ENCODE measurements around the gene BRF1. TPM values are rescaled to one million over a fixed set of nuclear protein-coding genes. Genes with fewer than 3 reads are reported as not detected.

The BRF1 gene
- total RNA-seq, 2 donors from 2014 or later: 16.2 to 17.2 TPM

DNA sequence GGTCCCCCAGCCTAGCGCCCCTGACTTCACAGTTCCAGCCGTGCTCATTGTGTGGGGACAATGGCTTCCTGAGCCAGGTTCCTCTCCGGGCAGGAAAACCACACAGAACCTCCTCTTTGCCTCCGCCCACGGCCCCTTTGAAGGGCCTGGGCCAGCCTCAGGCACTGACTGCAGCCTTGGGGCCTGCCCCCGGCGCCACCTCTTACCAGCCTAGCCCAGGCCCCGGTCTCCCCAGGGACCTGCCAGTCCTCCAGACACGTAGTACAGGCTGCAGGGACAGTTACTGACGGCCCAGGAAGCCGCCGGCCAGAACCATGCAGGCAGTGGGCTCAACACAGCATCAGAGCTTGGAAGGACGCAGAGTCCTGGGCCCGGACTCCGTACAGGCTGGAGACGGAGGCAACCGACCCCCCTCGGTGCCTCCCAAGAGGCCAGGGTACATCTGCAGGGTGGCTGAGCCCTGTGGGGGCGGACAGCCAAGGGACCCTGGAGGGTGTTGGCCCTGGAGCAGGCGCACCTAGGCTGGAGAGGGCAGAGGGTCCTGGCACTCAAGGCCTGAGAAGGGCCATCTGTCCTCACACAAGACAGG lies 98.8 kb downstream of the BRF1 start:
- Histone ChIP-seq H3K4me1 (peaks cover 0 to 91% of the 10 kb centered on the region in 2 donors), H3K9me3 (no peaks in the 10 kb centered on the region), H3K36me3 (no peaks in the 10 kb centered on the region), H3K4me3 (no peak overlapping the region), H3K27me3 (no peaks in the 10 kb centered on the region), H3K27ac (peak overlapping the region; percentile 9 to 22)
- no peak for DNase-seq (ENCODE audit: low spot score)
- TF ChIP-seq, protein P1, sequence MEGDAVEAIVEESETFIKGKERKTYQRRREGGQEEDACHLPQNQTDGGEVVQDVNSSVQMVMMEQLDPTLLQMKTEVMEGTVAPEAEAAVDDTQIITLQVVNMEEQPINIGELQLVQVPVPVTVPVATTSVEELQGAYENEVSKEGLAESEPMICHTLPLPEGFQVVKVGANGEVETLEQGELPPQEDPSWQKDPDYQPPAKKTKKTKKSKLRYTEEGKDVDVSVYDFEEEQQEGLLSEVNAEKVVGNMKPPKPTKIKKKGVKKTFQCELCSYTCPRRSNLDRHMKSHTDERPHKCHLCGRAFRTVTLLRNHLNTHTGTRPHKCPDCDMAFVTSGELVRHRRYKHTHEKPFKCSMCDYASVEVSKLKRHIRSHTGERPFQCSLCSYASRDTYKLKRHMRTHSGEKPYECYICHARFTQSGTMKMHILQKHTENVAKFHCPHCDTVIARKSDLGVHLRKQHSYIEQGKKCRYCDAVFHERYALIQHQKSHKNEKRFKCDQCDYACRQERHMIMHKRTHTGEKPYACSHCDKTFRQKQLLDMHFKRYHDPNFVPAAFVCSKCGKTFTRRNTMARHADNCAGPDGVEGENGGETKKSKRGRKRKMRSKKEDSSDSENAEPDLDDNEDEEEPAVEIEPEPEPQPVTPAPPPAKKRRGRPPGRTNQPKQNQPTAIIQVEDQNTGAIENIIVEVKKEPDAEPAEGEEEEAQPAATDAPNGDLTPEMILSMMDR (IDR thresholded peaks at IDR 0.05): no peak

DNA sequence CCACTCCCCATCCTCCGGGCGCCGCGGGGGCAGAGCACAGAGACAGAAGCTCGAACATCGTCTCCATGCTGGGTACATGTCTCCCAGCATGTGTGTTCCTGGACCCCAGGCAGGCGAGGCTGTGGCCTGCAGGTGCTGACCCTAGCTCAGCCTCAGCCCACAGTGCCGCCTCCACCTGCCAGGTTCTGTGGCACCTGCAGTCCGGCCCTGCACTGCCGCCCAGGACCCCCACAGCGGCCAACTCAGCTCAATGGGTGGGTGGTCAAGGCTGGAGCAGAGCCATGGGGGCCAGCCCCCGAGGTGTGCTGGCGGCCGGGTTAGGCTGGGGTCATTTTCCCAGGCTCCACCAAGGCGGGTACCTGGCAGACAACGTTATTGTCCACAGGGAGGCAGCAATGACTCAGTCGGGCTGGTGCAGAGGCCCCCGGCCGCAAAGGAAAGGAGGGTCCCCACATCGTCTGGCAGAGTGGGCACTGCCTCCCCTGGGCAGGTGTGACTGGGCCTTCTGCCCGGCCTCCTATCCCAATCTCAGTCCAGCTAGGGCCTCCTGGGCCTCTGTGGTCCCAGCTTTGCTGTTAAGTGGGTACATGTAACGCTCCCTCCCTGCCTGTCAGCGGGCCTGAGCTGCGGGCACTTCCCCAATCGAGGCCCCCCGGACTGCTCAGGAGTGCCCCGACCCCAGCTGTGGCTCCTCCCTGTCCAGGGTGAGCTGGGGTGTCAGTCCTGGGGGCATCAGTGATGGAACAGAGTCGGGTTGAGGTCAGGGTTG lies 99.5 kb downstream of the BRF1 start:
- Histone ChIP-seq H3K27me3 (peaks cover 3 to 5% of the 10 kb centered on the region in 2 donors), H3K9me3 (no peaks in the 10 kb centered on the region), H3K4me1 (peaks cover 0 to 92% of the 10 kb centered on the region in 2 donors), H3K36me3 (no peaks in the 10 kb centered on the region), H3K27ac (peak overlapping the region; percentile 9 to 22), H3K4me3 (no peak overlapping the region)
- no peak for DNase-seq (ENCODE audit: low spot score)
- TF ChIP-seq, protein P1 (IDR thresholded peaks at IDR 0.05): peak in 1 of 2 donors; percentile 24

DNA sequence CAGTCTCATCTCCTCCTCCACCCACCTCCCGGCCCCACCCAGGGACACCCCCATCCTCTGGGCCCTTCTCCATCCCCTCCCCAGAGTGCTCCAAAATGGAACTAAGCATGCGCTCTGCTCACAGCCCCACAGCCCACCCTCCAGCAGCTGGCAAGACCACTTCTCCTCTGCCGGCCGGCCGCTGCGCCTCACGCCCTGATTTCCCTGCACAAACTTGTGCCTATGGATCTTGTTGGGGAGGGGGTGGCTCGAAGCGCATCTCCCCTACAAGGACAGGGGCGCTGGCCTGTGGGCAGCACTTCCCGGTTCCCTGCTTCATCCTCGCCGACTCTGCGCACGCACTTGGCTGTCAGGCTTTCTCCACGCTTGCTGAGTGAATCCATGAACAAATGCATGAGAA lies 100.2 kb downstream of the BRF1 start:
- Histone ChIP-seq H3K9me3 (no peaks in the 10 kb centered on the region), H3K4me1 (peaks cover 0 to 92% of the 10 kb centered on the region in 2 donors), H3K4me3 (no peak overlapping the region), H3K27me3 (peaks cover 4 to 11% of the 10 kb centered on the region in 2 donors), H3K27ac (no peak overlapping the region), H3K36me3 (no peaks in the 10 kb centered on the region)
- TF ChIP-seq, protein P1 (IDR thresholded peaks at IDR 0.05): no peak
- no peak for DNase-seq (ENCODE audit: low spot score)

DNA sequence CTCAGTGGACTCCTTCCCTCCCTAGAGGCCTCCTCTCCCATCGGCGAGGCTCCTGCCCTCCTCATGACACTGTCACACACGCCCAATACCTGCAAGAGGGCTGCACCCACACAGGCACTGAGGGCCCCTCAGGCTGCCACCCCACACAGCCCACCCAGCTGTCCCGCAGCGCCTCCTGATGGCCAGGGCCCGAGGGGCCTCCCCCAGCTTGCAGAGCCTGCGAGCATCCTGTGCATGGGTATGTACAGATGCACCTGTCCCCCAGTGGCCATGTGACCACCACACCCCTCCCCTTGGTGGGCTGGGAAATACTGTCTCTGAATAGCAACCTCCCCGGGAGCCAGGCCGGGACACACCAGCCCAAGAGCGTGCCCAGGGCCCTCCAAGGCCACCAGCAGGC lies 100.7 kb downstream of the BRF1 start:
- Histone ChIP-seq H3K27ac (no peak overlapping the region), H3K4me1 (peaks cover 0 to 92% of the 10 kb centered on the region in 2 donors), H3K9me3 (no peaks in the 10 kb centered on the region), H3K36me3 (no peaks in the 10 kb centered on the region), H3K4me3 (no peak overlapping the region), H3K27me3 (peaks cover 4 to 16% of the 10 kb centered on the region in 2 donors)
- TF ChIP-seq, protein P1 (IDR thresholded peaks at IDR 0.05): no peak
- no peak for DNase-seq (ENCODE audit: low spot score)

DNA sequence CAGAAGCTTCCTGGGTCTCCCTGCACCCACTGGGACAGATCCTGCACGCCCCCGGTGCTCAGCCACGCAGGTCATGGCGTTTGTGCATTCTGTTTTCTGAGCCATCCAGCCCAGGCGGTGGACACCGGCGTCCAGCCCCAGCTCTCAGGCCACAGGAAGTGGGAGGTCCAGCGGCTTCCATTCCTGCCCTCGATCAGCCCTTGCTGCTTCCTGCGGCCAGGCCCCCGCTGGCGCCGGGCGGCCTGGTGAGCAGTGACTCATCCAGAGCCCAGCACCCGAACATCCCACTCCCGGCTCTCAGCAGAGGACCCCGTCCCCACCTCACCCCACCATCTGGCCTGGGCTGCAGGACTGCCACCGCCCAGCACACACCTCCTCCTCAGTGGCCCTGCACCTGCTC lies 101.7 kb downstream of the BRF1 start:
- no peaks in the 10 kb centered on the region for H3K9me3 ChIP-seq
- TF ChIP-seq, protein P1 (IDR thresholded peaks at IDR 0.05): no peak
- peaks cover 0 to 92% of the 10 kb centered on the region in 2 donors for H3K4me1 ChIP-seq
- peak overlapping the region; percentile 46 to 57 for H3K27ac ChIP-seq
- no peak overlapping the region for H3K4me3 ChIP-seq
- peaks cover 4 to 20% of the 10 kb centered on the region in 2 donors for H3K27me3 ChIP-seq
- no peaks in the 10 kb centered on the region for H3K36me3 ChIP-seq
- DNase-seq (ENCODE audit: low spot score): no peak

All from right atrium auricular region (tissue), 2 donors.